IMR-90 (cell line): Measurements from ENCODE around the gene BRMS1. TPM values are rescaled to one million over a fixed set of nuclear protein-coding genes. Genes with fewer than 3 reads are reported as not detected.

Experiments
- ATAC-seq: fragments of 200-7000 bp; cut with Tn5 transposase; 2 replicates; pipeline ENCODE4 v1.9.1; 2020; ENCODE audit warnings: low read depth, mild to moderate bottlenecking, moderate library complexity
- BruUV-seq: library from RNA; stranded (reverse); fragments of 400-500 nt; replicated peaks from 2 replicates; lab custom pipeline; 2021; lab: Mats Ljungman, UMichigan
- CTCF ChIA-PET: fragments of 300-600 bp; formaldehyde crosslinking; extraction: SDS; loops from one replicate; lab custom pipeline; 2021; ENCODE audit warnings: antibody characterized with exemption; lab: Yijun Ruan, JAX
- POLR2A ChIA-PET: fragments of 300-600 bp; sonication (Branson Sonifier 250); formaldehyde crosslinking; loops from one replicate; lab custom pipeline; 2022; ENCODE audit warnings: antibody characterized with exemption; ENCODE audit not compliant: unreplicated experiment; lab: Charles Lee
- DNase-seq: peaks from one replicate; pipeline ENCODE4 v3.0.0; 2013
- H2AFZ ChIP-seq: replicated peaks from 2 replicates; pipeline ENCODE3; 2013; ENCODE audit warnings: low read length, mild to moderate bottlenecking; ENCODE audit not compliant: poor library complexity
- H2AK5ac ChIP-seq: 2 replicates; pipeline ENCODE4 v1.6.1; 2013; ENCODE audit warnings: low read depth, low read length, inconsistent platforms
- H2AK9ac ChIP-seq: replicated peaks from 2 replicates; pipeline ENCODE3; 2013; ENCODE audit warnings: mild to moderate bottlenecking, low read depth, low read length, moderate library complexity; ENCODE audit not compliant: poor library complexity
- H2BK120ac ChIP-seq: 2 replicates; pipeline ENCODE4 v1.6.1; 2013; ENCODE audit warnings: low read depth, low read length, inconsistent platforms
- H2BK15ac ChIP-seq: 3 replicates; pipeline ENCODE4 v1.6.1; 2013; ENCODE audit warnings: low read depth, low read length, inconsistent platforms
- H2BK20ac ChIP-seq: 2 replicates; pipeline ENCODE4 v1.6.1; 2013; ENCODE audit warnings: low read depth, mild to moderate bottlenecking, inconsistent platforms, low read length, moderate library complexity
- H2BK5ac ChIP-seq: 2 replicates; pipeline ENCODE4 v1.6.1; 2013; ENCODE audit warnings: mild to moderate bottlenecking, low read depth, low read length, inconsistent platforms; ENCODE audit not compliant: poor library complexity, severe bottlenecking
- H3K14ac ChIP-seq: replicated peaks from 2 replicates; pipeline ENCODE4 v1.6.1; 2013; ENCODE audit warnings: low read depth, low read length, inconsistent platforms
- H3K18ac ChIP-seq: 2 replicates; pipeline ENCODE4 v1.6.1; 2013; ENCODE audit warnings: low read depth, low read length, control low read depth
- H3K23ac ChIP-seq: 2 replicates; pipeline ENCODE4 v1.6.1; 2013; ENCODE audit warnings: low read depth, low read length, inconsistent platforms
- H3K27ac ChIP-seq: 2 replicates; pipeline ENCODE4 v1.5.1; 2013; ENCODE audit warnings: mild to moderate bottlenecking, control low read depth, low read length; ENCODE audit not compliant: insufficient read depth
- H3K27me3 ChIP-seq: 2 replicates; pipeline ENCODE4 v1.6.1; 2013; ENCODE audit warnings: low read length; ENCODE audit not compliant: control insufficient read depth, insufficient read depth
- H3K36me3 ChIP-seq: 2 replicates; pipeline ENCODE4 v1.6.1; 2013; ENCODE audit warnings: low read length, mixed read lengths; ENCODE audit not compliant: control insufficient read depth, insufficient read depth
- H3K4ac ChIP-seq: 2 replicates; pipeline ENCODE4 v1.6.1; 2013; ENCODE audit warnings: low read depth, low read length, inconsistent platforms
- H3K4me1 ChIP-seq: 2 replicates; pipeline ENCODE4 v1.6.1; 2013; ENCODE audit warnings: low read length, mixed read lengths; ENCODE audit not compliant: control insufficient read depth, insufficient read depth
- H3K4me2 ChIP-seq: 2 replicates; pipeline ENCODE4 v1.6.1; 2013; ENCODE audit warnings: low read depth, mild to moderate bottlenecking, control low read depth, low read length, moderate library complexity
- H3K4me3 ChIP-seq: 2 replicates; pipeline ENCODE4 v1.5.1; 2013; ENCODE audit warnings: low read depth, mild to moderate bottlenecking, control low read depth, low read length, moderate library complexity; ENCODE audit not compliant: insufficient read depth
- H3K56ac ChIP-seq: 2 replicates; pipeline ENCODE4 v1.6.1; 2013; ENCODE audit warnings: low read length, inconsistent platforms; ENCODE audit not compliant: insufficient read depth; ENCODE audit errors: extremely low read depth
- H3K79me1 ChIP-seq, 2 experiments: 2 replicates each; pipeline ENCODE4 v1.6.1; 2013; ENCODE audit warnings: low read length in 2 of 2, inconsistent platforms in 1 of 2, low read depth in 1 of 2
- H3K9ac ChIP-seq: 2 replicates; pipeline ENCODE4 v1.6.1; 2013; ENCODE audit warnings: low read depth, low read length, control low read depth
- H3K9me1 ChIP-seq: 2 replicates; pipeline ENCODE4 v1.6.1; 2013; ENCODE audit warnings: low read length, inconsistent platforms; ENCODE audit not compliant: insufficient read depth
- H3K9me3 ChIP-seq: 2 replicates; pipeline ENCODE4 v1.6.1; 2013; ENCODE audit warnings: low read length; ENCODE audit not compliant: control insufficient read depth, insufficient read depth
- H4K20me1 ChIP-seq: 2 replicates; pipeline ENCODE4 v1.6.1; 2013; ENCODE audit warnings: low read length, inconsistent platforms; ENCODE audit not compliant: insufficient read depth
- H4K5ac ChIP-seq: 2 replicates; pipeline ENCODE4 v1.6.1; 2013; ENCODE audit warnings: mild to moderate bottlenecking, low read depth, low read length, control low read depth
- H4K8ac ChIP-seq, 2 experiments: 2 replicates each; pipeline ENCODE4 v1.6.1; 2013; ENCODE audit warnings: low read depth in 2 of 2, low read length in 2 of 2, control low read depth in 1 of 2, inconsistent platforms in 1 of 2
- H4K91ac ChIP-seq: 2 replicates; pipeline ENCODE4 v1.6.1; 2013; ENCODE audit warnings: low read depth, low read length, inconsistent platforms; ENCODE audit not compliant: insufficient read depth
- BHLHE40 ChIP-seq: fragments of 150-350 bp; IDR thresholded peaks from 2 replicates; pipeline ENCODE4 v1.6.1; 2016; ENCODE audit warnings: mild to moderate bottlenecking, low read depth, low read length
- CEBPB ChIP-seq: IDR thresholded peaks from 2 replicates; pipeline ENCODE4 v1.6.1; 2012; ENCODE audit warnings: low read depth, low read length, improper control_type of control experiment
- CHD1 ChIP-seq: IDR thresholded peaks from 2 replicates; pipeline ENCODE4 v1.6.1; 2012; ENCODE audit warnings: low read depth, low read length, improper control_type of control experiment
- CTCF ChIP-seq: conservative IDR thresholded peaks from 2 replicates; pipeline ENCODE4 v1.5.1; 2012; ENCODE audit warnings: mild to moderate bottlenecking, low read depth, low read length, improper control_type of control experiment
- ELK1 ChIP-seq: fragments of 150-350 bp; IDR thresholded peaks from 2 replicates; pipeline ENCODE4 v1.6.1; 2016; ENCODE audit warnings: low read depth, mild to moderate bottlenecking, low read length, moderate library complexity, borderline replicate concordance
- FOS ChIP-seq: fragments of 150-350 bp; IDR thresholded peaks from 2 replicates; pipeline ENCODE4 v1.6.1; 2016; ENCODE audit warnings: low read depth, low read length
- MAFK ChIP-seq: IDR thresholded peaks from 2 replicates; pipeline ENCODE4 v1.6.1; 2012; ENCODE audit warnings: low read depth, low read length, improper control_type of control experiment
- MAZ ChIP-seq: IDR thresholded peaks from 2 replicates; pipeline ENCODE4 v1.6.1; 2012; ENCODE audit warnings: low read depth, mild to moderate bottlenecking, low read length, improper control_type of control experiment, moderate library complexity, borderline replicate concordance
- MXI1 ChIP-seq: IDR thresholded peaks from 2 replicates; pipeline ENCODE4 v1.6.1; 2012; ENCODE audit warnings: low read depth, mild to moderate bottlenecking, low read length, moderate library complexity, borderline replicate concordance
- NFE2L2 ChIP-seq: fragments of 150-350 bp; IDR thresholded peaks from 2 replicates; pipeline ENCODE4 v1.6.1; 2016; ENCODE audit warnings: low read depth, mild to moderate bottlenecking, low read length
- POLR2A ChIP-seq: IDR thresholded peaks from 2 replicates; pipeline ENCODE4 v1.6.1; 2012; ENCODE audit warnings: mild to moderate bottlenecking, low read depth, low read length
- RAD21 ChIP-seq: IDR thresholded peaks from 2 replicates; pipeline ENCODE4 v1.6.1; 2012; ENCODE audit warnings: low read length, improper control_type of control experiment
- RCOR1 ChIP-seq: IDR thresholded peaks from 2 replicates; pipeline ENCODE4 v1.6.1; 2012; ENCODE audit warnings: mild to moderate bottlenecking, low read length, improper control_type of control experiment; ENCODE audit not compliant: insufficient replicate concordance
- RFX5 ChIP-seq: IDR thresholded peaks from 2 replicates; pipeline ENCODE4 v1.8.0; 2012; ENCODE audit warnings: low read depth, mild to moderate bottlenecking, low read length, moderate library complexity
- SMC3 ChIP-seq: fragments of 150-350 bp; IDR thresholded peaks from 2 replicates; pipeline ENCODE4 v1.6.1; 2016; ENCODE audit warnings: low read depth, mild to moderate bottlenecking, antibody characterized with exemption, low read length, moderate library complexity
- USF2 ChIP-seq: fragments of 150-350 bp; IDR thresholded peaks from 2 replicates; pipeline ENCODE4 v1.6.1; 2017; ENCODE audit warnings: mild to moderate bottlenecking, antibody characterized with exemption, low read length, low read depth
- WGBS, 2 experiments: methylation state at CpG; one replicate each; pipeline versions ENCODE4 v1.1.5 to v1.1.7; 2013; ENCODE audit warnings: missing lambda C conversion rate in 2 of 2; ENCODE audit not compliant: insufficient read length in 1 of 2; ENCODE audit errors: extremely low coverage in 2 of 2; 5-methylcytosine and 5-hydroxymethylcytosine counted together
- dilution Hi-C: fragments of 300-500 bp; cut with HindIII; formaldehyde crosslinking; loops from one replicate; pipeline ENCODE4 v1.14.3; 2018; ENCODE audit warnings: low sequenced_read_pairs; ENCODE audit not compliant: unreplicated experiment
- in situ Hi-C: fragments of 300-500 bp; cut with MboI; formaldehyde crosslinking; loops from 3 replicates; pipeline ENCODE4 v1.14.3; 2019; ENCODE audit warnings: low sequenced_read_pairs, inconsistent platforms, mixed read lengths
- intact Hi-C: fragments of 100-400 bp; cut with micrococcal nuclease; formaldehyde crosslinking; loops from 2 replicates; pipeline ENCODE4 v1.10.0; 2022
- polyA plus RNA-seq, 3 experiments: library from polyadenylated mRNA; depleted of rRNA; stranded (reverse); fragments of >200 nt; gene quantifications; 2 replicates each; pipeline ENCODE4 v1.2.3, GENCODE V29; 2012; ENCODE audit warnings: low replicate concordance in 1 of 3
- total RNA-seq: library from RNA; depleted of rRNA; stranded (reverse); fragments of >200 nt; gene quantifications from 2 replicates; pipeline ENCODE4 v1.2.3, GENCODE V29; 2012

The BRMS1 gene
- total and polyA plus RNA-seq, 2 of the 4 experiments (the other 2 are of a cell fraction) = 48.3 to 57.9 TPM

GRCh38 chr11:66388780-66389386 is 44.0 kb upstream of the BRMS1 start:
- H4K5ac ChIP-seq = no peak overlapping the region
- H3K4me2 ChIP-seq = no peak overlapping the region
- H3K18ac ChIP-seq = no peak overlapping the region
- ATAC-seq (peak; percentile 77), DNase-seq (peak; percentile 73)
- no peaks in the 10 kb centered on the region for H3K79me1 ChIP-seq
- H2BK5ac ChIP-seq = no peak overlapping the region
- no peak overlapping the region for H4K8ac ChIP-seq
- ChIA-PET POLR2A (no interaction called here), CTCF (interaction anchor here (0.5 to 1.6 kb wide), 13 partner anchors 8 to 595 kb away, joined by 3 to 6 read pairs (median 3); partner anchors contain the start of genes MRPL11 and RIN1)
- no peak overlapping the region for H3K4ac ChIP-seq
- H2BK120ac ChIP-seq = no peak overlapping the region
- intact Hi-C loops (loop anchor here (5.0 kb wide), 1 partner anchor 43 kb away; no protein-coding TSS in a partner anchor), in situ Hi-C loops (loop anchor here (5.0 kb wide), 1 partner anchor 82 kb away; no protein-coding TSS in a partner anchor), dilution Hi-C loops (no loop called here)
- no peak overlapping the region for H3K4me3 ChIP-seq
- H2AK5ac ChIP-seq = no peak overlapping the region
- H3K9me1 ChIP-seq = no peaks in the 10 kb centered on the region
- H4K20me1 ChIP-seq = no peaks in the 10 kb centered on the region
- H3K27ac ChIP-seq = no peak overlapping the region
- H3K56ac ChIP-seq = no peak overlapping the region
- no peak overlapping the region for H4K91ac ChIP-seq
- peaks cover 7% of the 10 kb centered on the region for H3K27me3 ChIP-seq
- TF ChIP-seq SMC3 (peak; percentile 47), FOS (no peak), RCOR1 (no peak), USF2 (no peak), RAD21 (peak; percentile 69), MXI1 (no peak), CHD1 (no peak), ELK1 (no peak), POLR2A (no peak), CTCF (peak; percentile 80), NFE2L2 (no peak), MAZ (no peak), BHLHE40 (no peak), CEBPB (no peak), RFX5 (no peak), MAFK (no peak)
- no peak overlapping the region for H2BK20ac ChIP-seq
- no peaks in the 10 kb centered on the region for H3K36me3 ChIP-seq
- H3K9ac ChIP-seq = no peak overlapping the region
- no peak overlapping the region for H3K23ac ChIP-seq
- 8% methylated on average over 5 of the region's 8 CpGs; no CpG with 5 or more reads in 1 of the 2 experiments for WGBS, 2 experiments
- H2AFZ ChIP-seq = no peak overlapping the region
- H3K4me1 ChIP-seq = no peaks in the 10 kb centered on the region
- H3K9me3 ChIP-seq = no peaks in the 10 kb centered on the region
- no peak overlapping the region for H2BK15ac ChIP-seq
- H2AK9ac ChIP-seq = no peak overlapping the region
- no TSS peak for BruUV-seq
- H3K14ac ChIP-seq = no peak overlapping the region
